WTC11 (cell line): ENCODE results near the gene HEY2. TPM values are rescaled to one million over a fixed set of nuclear protein-coding genes. Genes with fewer than 3 reads are reported as not detected.

Experiments used
- ATAC-seq: fragments of 200-7000 bp; cut with Tn5 transposase; 2 replicates; pipeline ENCODE4 v1.10.0; 2021; ENCODE audit warnings: mild to moderate bottlenecking, moderate library complexity
- CTCF ChIA-PET: fragments of 300-600 bp; sonication (Branson Sonifier 250); formaldehyde crosslinking; loops from one replicate; lab custom pipeline; 2021; ENCODE audit warnings: antibody characterized with exemption; lab: Charles Lee
- POLR2A ChIA-PET: fragments of 350-600 bp; sonication (Branson Sonifier 250); formaldehyde crosslinking; loops from one replicate; lab custom pipeline; 2021; ENCODE audit warnings: antibody characterized with exemption; lab: Charles Lee
- DNase-seq: peaks from one replicate; pipeline ENCODE4 v3.0.0; 2021; ENCODE audit warnings: low spot score
- H3K27ac Mint-ChIP-seq: 2 replicates; pipeline ENCODE4 v1.8.0; 2021; ENCODE audit warnings: mixed read lengths
- H3K27me3 Mint-ChIP-seq: 2 replicates; pipeline ENCODE4 v1.8.0; 2021; ENCODE audit warnings: low read depth, mild to moderate bottlenecking, moderate library complexity, mixed read lengths
- H3K36me3 Mint-ChIP-seq: 2 replicates; pipeline ENCODE4 v1.8.0; 2021; ENCODE audit warnings: mixed read lengths
- H3K4me1 Mint-ChIP-seq: 2 replicates; pipeline ENCODE4 v1.8.0; 2022; ENCODE audit warnings: mixed read lengths
- H3K4me3 Mint-ChIP-seq: 2 replicates; pipeline ENCODE4 v1.8.0; 2021; ENCODE audit warnings: mild to moderate bottlenecking, moderate library complexity, mixed read lengths
- H3K9me3 Mint-ChIP-seq: 2 replicates; pipeline ENCODE4 v1.8.0; 2021; ENCODE audit warnings: mixed read lengths
- ATF1 ChIP-seq: sonication (generic); formaldehyde crosslinking; IDR thresholded peaks from 2 replicates; pipeline ENCODE4 v1.8.1; 2023; ENCODE audit warnings: mild to moderate bottlenecking, moderate library complexity, missing genetic modification reagents
- CBFB ChIP-seq: sonication (generic); formaldehyde crosslinking; IDR thresholded peaks from 2 replicates; pipeline ENCODE4 v1.8.1; 2022; ENCODE audit warnings: mild to moderate bottlenecking, low read depth, missing genetic modification reagents
- CREM ChIP-seq: sonication (generic); formaldehyde crosslinking; IDR thresholded peaks from 2 replicates; pipeline ENCODE4 v1.8.1; 2022; ENCODE audit warnings: mild to moderate bottlenecking, missing genetic modification reagents, moderate library complexity
- GRHL2 ChIP-seq: fragments of 250-450 bp; sonication (Bioruptor Pico); IDR thresholded peaks from 2 replicates; pipeline ENCODE4 v1.8.0; 2022; ENCODE audit warnings: mild to moderate bottlenecking, moderate library complexity; ENCODE audit not compliant: insufficient replicate concordance, severe bottlenecking
- GTF2I ChIP-seq: fragments of 250-450 bp; sonication (Bioruptor Pico); conservative IDR thresholded peaks from 2 replicates; pipeline ENCODE4 v1.4.0; 2021; ENCODE audit warnings: mild to moderate bottlenecking
- JAZF1 ChIP-seq: fragments of 250-450 bp; sonication (Bioruptor Pico); IDR thresholded peaks from 2 replicates; pipeline ENCODE4 v1.9.0; 2021; ENCODE audit warnings: moderate library complexity, mild to moderate bottlenecking, inconsistent platforms
- KAT7 ChIP-seq: sonication (generic); formaldehyde crosslinking; IDR thresholded peaks from 2 replicates; pipeline ENCODE4 v1.8.1; 2023; ENCODE audit warnings: missing genetic modification reagents, mild to moderate bottlenecking, borderline replicate concordance
- NFE2L1 ChIP-seq: sonication (generic); formaldehyde crosslinking; IDR thresholded peaks from 2 replicates; pipeline ENCODE4 v1.8.1; 2023; ENCODE audit warnings: missing genetic modification reagents
- NR2C2 ChIP-seq: sonication (generic); formaldehyde crosslinking; IDR thresholded peaks from 2 replicates; pipeline ENCODE4 v1.8.0; 2022; ENCODE audit warnings: mild to moderate bottlenecking, missing genetic modification reagents
- SMAD3 ChIP-seq: sonication (generic); formaldehyde crosslinking; IDR thresholded peaks from 2 replicates; pipeline ENCODE4 v1.8.0; 2022; ENCODE audit warnings: missing genetic modification reagents, mild to moderate bottlenecking, borderline replicate concordance
- TEAD1 ChIP-seq: sonication (generic); formaldehyde crosslinking; IDR thresholded peaks from 2 replicates; pipeline ENCODE4 v1.8.0; 2022; ENCODE audit warnings: mild to moderate bottlenecking, missing genetic modification reagents
- ZBTB43 ChIP-seq: sonication (generic); formaldehyde crosslinking; IDR thresholded peaks from 2 replicates; pipeline ENCODE4 v1.8.1; 2023; ENCODE audit warnings: mild to moderate bottlenecking, missing genetic modification reagents
- ZNF317 ChIP-seq: sonication (generic); formaldehyde crosslinking; IDR thresholded peaks from 2 replicates; pipeline ENCODE4 v1.8.1; 2023; ENCODE audit warnings: low read depth, mild to moderate bottlenecking, moderate library complexity, missing genetic modification reagents, borderline replicate concordance
- ZNF396 ChIP-seq: fragments of 250-450 bp; sonication (Bioruptor Pico); IDR thresholded peaks from 2 replicates; pipeline ENCODE4 v1.8.0; 2021; ENCODE audit warnings: mild to moderate bottlenecking, moderate library complexity, borderline replicate concordance
- ZNF416 ChIP-seq: fragments of 250-450 bp; sonication (Bioruptor Pico); IDR thresholded peaks from 2 replicates; pipeline ENCODE4 v1.9.0; 2021; ENCODE audit warnings: mild to moderate bottlenecking, inconsistent platforms
- total RNA-seq: library from RNA; stranded (reverse); gene quantifications from 3 replicates; pipeline ENCODE4 v1.2.3, GENCODE V29; 2021
- TF ChIP-seq, protein P1 (sequence below): sonication (generic); formaldehyde crosslinking; IDR thresholded peaks from 2 replicates; pipeline ENCODE4 v1.8.0; 2023; ENCODE audit warnings: missing genetic modification reagents, mild to moderate bottlenecking, borderline replicate concordance
- TF ChIP-seq, protein P2 (sequence below): fragments of 250-450 bp; sonication (Bioruptor Pico); IDR thresholded peaks from 2 replicates; pipeline ENCODE4 v2.1.2; 2022; ENCODE audit warnings: mild to moderate bottlenecking, moderate library complexity

HEY2 gene
- total RNA-seq, 1 experiment from 2014 or later: 10.6 TPM

DNA sequence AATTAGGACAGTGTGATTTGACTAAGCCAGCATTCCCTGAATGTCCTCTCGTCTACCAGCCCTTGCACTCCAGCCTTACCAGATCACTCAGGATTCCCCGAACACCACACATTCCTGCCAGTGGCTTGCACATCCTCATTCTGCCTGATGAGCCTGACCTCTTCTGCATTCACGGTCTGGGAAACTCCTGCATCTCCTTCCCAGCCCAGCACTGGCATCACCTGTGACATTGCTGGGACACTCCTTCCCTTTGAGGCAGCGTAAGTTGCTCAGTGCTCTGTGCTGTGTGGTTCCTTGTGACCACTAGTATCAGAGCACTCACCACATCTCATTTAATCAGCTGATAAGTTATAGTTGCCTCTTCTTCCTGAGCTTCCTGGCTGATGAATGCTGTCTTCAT is 58.6 kb downstream of the HEY2 start:
- no peaks in the 10 kb centered on the region for H3K9me3 Mint-ChIP-seq
- no peaks in the 10 kb centered on the region for H3K27me3 Mint-ChIP-seq
- ChIA-PET CTCF (no interaction called here), POLR2A (no interaction called here)
- no peak overlapping the region for H3K4me3 Mint-ChIP-seq
- peaks cover 6% of the 10 kb centered on the region; the same call in 1 of the 2 replicates for H3K4me1 Mint-ChIP-seq
- no peak for TF ChIP-seq SMAD3 (CRISPR knock-in tag)
- TF ChIP-seq GRHL2 (CRISPR knock-in tag): no peak
- TF ChIP-seq KAT7 (CRISPR knock-in tag): no peak
- TF ChIP-seq NFE2L1 (CRISPR knock-in tag): no peak
- TF ChIP-seq, protein P1, sequence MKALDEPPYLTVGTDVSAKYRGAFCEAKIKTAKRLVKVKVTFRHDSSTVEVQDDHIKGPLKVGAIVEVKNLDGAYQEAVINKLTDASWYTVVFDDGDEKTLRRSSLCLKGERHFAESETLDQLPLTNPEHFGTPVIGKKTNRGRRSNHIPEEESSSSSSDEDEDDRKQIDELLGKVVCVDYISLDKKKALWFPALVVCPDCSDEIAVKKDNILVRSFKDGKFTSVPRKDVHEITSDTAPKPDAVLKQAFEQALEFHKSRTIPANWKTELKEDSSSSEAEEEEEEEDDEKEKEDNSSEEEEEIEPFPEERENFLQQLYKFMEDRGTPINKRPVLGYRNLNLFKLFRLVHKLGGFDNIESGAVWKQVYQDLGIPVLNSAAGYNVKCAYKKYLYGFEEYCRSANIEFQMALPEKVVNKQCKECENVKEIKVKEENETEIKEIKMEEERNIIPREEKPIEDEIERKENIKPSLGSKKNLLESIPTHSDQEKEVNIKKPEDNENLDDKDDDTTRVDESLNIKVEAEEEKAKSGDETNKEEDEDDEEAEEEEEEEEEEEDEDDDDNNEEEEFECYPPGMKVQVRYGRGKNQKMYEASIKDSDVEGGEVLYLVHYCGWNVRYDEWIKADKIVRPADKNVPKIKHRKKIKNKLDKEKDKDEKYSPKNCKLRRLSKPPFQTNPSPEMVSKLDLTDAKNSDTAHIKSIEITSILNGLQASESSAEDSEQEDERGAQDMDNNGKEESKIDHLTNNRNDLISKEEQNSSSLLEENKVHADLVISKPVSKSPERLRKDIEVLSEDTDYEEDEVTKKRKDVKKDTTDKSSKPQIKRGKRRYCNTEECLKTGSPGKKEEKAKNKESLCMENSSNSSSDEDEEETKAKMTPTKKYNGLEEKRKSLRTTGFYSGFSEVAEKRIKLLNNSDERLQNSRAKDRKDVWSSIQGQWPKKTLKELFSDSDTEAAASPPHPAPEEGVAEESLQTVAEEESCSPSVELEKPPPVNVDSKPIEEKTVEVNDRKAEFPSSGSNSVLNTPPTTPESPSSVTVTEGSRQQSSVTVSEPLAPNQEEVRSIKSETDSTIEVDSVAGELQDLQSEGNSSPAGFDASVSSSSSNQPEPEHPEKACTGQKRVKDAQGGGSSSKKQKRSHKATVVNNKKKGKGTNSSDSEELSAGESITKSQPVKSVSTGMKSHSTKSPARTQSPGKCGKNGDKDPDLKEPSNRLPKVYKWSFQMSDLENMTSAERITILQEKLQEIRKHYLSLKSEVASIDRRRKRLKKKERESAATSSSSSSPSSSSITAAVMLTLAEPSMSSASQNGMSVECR (CRISPR knock-in tag): no peak
- TF ChIP-seq, protein P2, sequence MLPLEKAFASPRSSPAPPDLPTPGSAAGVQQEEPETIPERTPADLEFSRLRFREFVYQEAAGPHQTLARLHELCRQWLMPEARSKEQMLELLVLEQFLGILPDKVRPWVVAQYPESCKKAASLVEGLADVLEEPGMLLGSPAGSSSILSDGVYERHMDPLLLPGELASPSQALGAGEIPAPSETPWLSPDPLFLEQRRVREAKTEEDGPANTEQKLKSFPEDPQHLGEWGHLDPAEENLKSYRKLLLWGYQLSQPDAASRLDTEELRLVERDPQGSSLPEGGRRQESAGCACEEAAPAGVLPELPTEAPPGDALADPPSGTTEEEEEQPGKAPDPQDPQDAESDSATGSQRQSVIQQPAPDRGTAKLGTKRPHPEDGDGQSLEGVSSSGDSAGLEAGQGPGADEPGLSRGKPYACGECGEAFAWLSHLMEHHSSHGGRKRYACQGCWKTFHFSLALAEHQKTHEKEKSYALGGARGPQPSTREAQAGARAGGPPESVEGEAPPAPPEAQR (CRISPR knock-in tag): no peak
- TF ChIP-seq NR2C2 (CRISPR knock-in tag): no peak
- no peak for TF ChIP-seq ATF1 (CRISPR knock-in tag)
- TF ChIP-seq ZNF396 (CRISPR knock-in tag): no peak
- no peak for TF ChIP-seq ZNF317 (CRISPR knock-in tag)
- no peak for TF ChIP-seq GTF2I (CRISPR knock-in tag)
- no peak for TF ChIP-seq JAZF1 (CRISPR knock-in tag)
- no peak for TF ChIP-seq CREM (CRISPR knock-in tag)
- TF ChIP-seq ZNF416 (CRISPR knock-in tag): no peak
- no peak for TF ChIP-seq ZBTB43 (CRISPR knock-in tag)
- no peak for TF ChIP-seq TEAD1 (CRISPR knock-in tag)
- TF ChIP-seq, all 79 proteins: peak for 0
- DNase-seq: no peak
- peak; percentile 55 for ATAC-seq
- no peak overlapping the region for H3K27ac Mint-ChIP-seq
- no peaks in the 10 kb centered on the region for H3K36me3 Mint-ChIP-seq

- ATAC-seq (no peak), DNase-seq (no peak)
- Mint-ChIP-seq H3K9me3 (no peaks in the 10 kb centered on the region), H3K27ac (no peak overlapping the region), H3K36me3 (no peaks in the 10 kb centered on the region), H3K4me1 (peaks cover 6% of the 10 kb centered on the region; the same call in 1 of the 2 replicates), H3K4me3 (no peak overlapping the region), H3K27me3 (no peaks in the 10 kb centered on the region)
- ChIA-PET POLR2A (no interaction called here), CTCF (no interaction called here)
- no peak for TF ChIP-seq CBFB (CRISPR knock-in tag)
These were observed 59.2 kb downstream of the HEY2 start for GRCh38 chr6:125808591-125808990.
